ENCODE results near the gene PTPRH. TPM values are rescaled to one million over a fixed set of nuclear protein-coding genes. Genes with fewer than 3 reads are reported as not detected.
"Not testable (repeated sequence)": the region's sequence is repeated elsewhere in the genome, so short reads cannot be mapped to it uniquely, and the experiment has no call there.

The PTPRH gene
- total RNA-seq, 1 donor from 2014 or later: 0.64 TPM

DNA sequence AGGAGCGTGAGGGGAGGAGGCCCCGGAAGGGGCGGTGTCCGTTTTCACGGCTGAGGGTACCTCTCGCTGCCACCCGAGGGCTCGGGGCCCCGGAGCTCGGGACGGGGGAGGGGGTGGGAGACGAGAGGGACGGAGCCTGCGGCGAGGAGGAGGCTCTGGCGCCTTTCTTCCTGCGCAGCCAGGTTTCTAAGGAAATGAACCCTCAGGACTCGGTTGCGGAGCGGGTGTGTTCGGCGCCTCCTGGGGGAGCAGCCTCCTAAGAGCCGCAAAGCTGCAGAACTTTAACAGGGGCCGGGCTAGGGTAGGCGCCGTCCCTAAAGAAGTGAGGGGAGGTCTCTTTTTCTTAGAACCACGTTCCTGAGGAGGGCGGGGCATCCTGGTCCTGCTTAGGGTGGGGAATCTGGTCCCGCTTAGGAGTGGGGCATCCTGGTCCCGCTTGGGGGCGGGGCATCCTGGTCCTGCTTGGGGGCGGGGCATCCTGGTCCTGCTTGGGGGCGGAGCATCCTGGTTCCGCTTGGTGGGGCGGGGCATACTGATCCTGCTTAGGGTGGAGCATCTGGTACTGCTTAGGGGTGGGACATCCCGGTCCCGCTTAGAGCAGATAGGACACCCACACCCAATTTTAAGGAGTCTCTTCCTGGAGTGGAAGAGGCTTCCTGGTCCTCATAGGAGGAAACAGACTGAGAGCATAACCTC is 35.4 kb downstream of the PTPRH start:
- H3K36me3 ChIP-seq: no peaks in the 10 kb centered on the region
- peaks cover 34% of the 10 kb centered on the region for H3K27me3 ChIP-seq
- TF ChIP-seq, protein P1, sequence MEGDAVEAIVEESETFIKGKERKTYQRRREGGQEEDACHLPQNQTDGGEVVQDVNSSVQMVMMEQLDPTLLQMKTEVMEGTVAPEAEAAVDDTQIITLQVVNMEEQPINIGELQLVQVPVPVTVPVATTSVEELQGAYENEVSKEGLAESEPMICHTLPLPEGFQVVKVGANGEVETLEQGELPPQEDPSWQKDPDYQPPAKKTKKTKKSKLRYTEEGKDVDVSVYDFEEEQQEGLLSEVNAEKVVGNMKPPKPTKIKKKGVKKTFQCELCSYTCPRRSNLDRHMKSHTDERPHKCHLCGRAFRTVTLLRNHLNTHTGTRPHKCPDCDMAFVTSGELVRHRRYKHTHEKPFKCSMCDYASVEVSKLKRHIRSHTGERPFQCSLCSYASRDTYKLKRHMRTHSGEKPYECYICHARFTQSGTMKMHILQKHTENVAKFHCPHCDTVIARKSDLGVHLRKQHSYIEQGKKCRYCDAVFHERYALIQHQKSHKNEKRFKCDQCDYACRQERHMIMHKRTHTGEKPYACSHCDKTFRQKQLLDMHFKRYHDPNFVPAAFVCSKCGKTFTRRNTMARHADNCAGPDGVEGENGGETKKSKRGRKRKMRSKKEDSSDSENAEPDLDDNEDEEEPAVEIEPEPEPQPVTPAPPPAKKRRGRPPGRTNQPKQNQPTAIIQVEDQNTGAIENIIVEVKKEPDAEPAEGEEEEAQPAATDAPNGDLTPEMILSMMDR (IDR thresholded peaks at IDR 0.05): no peak
- H3K27ac ChIP-seq: no peak overlapping the region
- no peak for DNase-seq (ENCODE audit: low spot score in 2 of 2)
- H3K9me3 ChIP-seq: no peaks in the 10 kb centered on the region
- H3K4me3 ChIP-seq: peak overlapping the region; percentile 48 to 54
- intact Hi-C loops (cut with DNase I): no loop called here
- peaks cover 0 to 6% of the 10 kb centered on the region in 2 donors for H3K4me1 ChIP-seq

DNA sequence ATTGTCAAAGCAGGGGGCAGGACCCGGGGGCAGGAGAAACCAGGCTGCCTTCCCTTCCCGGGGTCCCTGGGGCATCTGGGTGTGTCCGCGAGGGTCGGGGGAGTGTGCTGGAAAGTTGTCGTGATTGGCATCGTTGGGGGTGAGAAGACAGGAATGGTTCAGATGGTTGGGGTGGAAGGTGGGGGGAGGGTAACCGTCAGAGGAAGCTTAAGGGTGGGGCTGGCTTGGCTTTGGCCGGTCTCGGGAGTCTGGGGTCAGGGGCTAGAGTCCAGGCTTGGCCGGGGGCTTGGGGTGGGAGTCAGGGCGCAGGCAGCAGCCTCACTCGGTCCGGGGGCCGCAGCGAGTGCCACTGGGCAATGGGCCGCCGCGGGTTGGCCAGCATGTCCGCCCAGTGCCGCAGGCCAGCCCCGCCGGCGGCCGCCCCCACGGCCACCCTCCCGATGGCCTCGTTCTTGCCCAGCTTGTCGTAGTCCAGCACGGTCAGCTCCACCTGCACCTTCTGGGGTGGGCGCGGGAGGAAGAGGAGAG is 36.1 kb downstream of the PTPRH start:
- DNase-seq (ENCODE audit: low spot score in 2 of 2): no peak
- H3K4me1 ChIP-seq: peaks cover 0 to 6% of the 10 kb centered on the region in 2 donors
- no peak overlapping the region for H3K27ac ChIP-seq
- no peaks in the 10 kb centered on the region for H3K9me3 ChIP-seq
- H3K27me3 ChIP-seq: peaks cover 39% of the 10 kb centered on the region
- H3K36me3 ChIP-seq: no peaks in the 10 kb centered on the region
- TF ChIP-seq, protein P1 (IDR thresholded peaks at IDR 0.05): no peak
- peak overlapping the region; percentile 48 to 54 for H3K4me3 ChIP-seq
- intact Hi-C loops (cut with DNase I): no loop called here

DNA sequence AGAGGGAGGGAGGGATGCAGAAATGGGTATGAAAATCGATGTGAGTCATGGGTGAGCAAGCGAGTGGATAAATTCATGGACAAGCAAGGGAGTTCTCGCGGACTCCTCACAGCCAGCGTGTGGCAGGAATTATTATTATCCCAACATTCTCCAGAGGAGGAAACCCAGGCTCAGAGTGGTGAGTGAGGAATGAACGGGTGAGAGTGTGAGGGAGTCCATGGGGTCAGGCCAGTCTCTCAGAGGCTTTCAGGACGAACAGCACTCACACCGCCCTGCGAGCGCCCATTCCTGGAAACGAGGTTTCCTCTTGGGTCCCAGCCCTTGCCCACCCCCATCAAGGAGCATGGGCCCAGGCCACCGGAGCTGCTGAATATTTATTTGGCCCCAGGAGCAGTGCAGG is 36.6 kb downstream of the PTPRH start:
- H3K4me3 ChIP-seq: no peak overlapping the region
- no peaks in the 10 kb centered on the region for H3K36me3 ChIP-seq
- no peaks in the 10 kb centered on the region for H3K9me3 ChIP-seq
- peaks cover 36% of the 10 kb centered on the region for H3K27me3 ChIP-seq
- DNase-seq (ENCODE audit: low spot score in 2 of 2): no peak
- TF ChIP-seq, protein P1 (IDR thresholded peaks at IDR 0.05): no peak
- H3K4me1 ChIP-seq: peaks cover 0 to 6% of the 10 kb centered on the region in 2 donors
- intact Hi-C loops (cut with DNase I): no loop called here
- H3K27ac ChIP-seq: no peak overlapping the region

DNA sequence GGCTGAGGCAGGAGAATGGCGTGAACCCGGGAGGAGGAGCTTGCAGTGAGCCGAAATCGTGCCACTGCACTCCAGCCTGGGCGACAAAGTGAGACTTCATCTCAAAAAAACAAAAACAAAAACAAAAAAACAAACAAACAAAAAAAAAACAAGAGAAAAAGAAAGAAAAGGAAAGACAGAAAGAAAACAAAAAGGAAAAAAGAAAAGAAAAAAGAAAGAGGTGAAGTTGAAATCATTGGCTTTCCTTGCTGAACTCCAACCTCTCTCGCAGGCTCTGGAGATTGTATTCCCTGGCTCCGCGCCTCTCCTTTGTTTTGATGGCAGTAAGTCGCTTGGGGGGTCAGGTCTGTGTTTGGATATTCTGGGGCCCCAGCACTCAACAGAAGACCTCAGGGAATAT is 37.0 kb downstream of the PTPRH start:
- H3K4me1 ChIP-seq; H3K36me3 ChIP-seq; H3K27ac ChIP-seq; intact Hi-C loops (cut with DNase I); H3K4me3 ChIP-seq; H3K9me3 ChIP-seq; DNase-seq (ENCODE audit: low spot score in 2 of 2): not testable (repeated sequence)
- peaks cover 41% of the 10 kb centered on the region for H3K27me3 ChIP-seq

DNA sequence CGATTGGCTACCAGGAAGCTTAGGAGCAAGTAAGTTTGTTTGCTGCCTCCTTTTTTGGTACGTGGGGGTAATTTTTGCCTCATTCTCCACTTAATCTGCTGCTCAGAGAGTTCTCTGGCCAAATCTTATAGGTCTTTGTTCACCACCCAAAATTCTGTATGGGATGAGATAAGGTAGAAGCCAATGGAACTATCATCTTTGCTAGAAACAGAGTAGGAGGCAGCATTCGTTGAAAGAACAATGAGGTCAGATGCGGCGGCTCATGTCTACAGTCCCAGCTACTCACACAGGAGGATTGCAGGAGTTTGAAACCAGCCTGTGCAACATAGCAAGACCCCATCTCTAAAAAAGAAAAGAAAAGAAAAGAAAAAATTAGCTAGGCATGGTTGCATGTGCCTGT is 37.9 kb downstream of the PTPRH start:
- peaks cover 0 to 6% of the 10 kb centered on the region in 2 donors for H3K4me1 ChIP-seq
- intact Hi-C loops (cut with DNase I): no loop called here
- TF ChIP-seq, protein P1 (IDR thresholded peaks at IDR 0.05): no peak
- H3K4me3 ChIP-seq: no peak overlapping the region
- peaks cover 49% of the 10 kb centered on the region for H3K27me3 ChIP-seq
- DNase-seq (ENCODE audit: low spot score in 2 of 2): no peak
- no peaks in the 10 kb centered on the region for H3K9me3 ChIP-seq
- no peaks in the 10 kb centered on the region for H3K36me3 ChIP-seq
- no peak overlapping the region for H3K27ac ChIP-seq

DNA sequence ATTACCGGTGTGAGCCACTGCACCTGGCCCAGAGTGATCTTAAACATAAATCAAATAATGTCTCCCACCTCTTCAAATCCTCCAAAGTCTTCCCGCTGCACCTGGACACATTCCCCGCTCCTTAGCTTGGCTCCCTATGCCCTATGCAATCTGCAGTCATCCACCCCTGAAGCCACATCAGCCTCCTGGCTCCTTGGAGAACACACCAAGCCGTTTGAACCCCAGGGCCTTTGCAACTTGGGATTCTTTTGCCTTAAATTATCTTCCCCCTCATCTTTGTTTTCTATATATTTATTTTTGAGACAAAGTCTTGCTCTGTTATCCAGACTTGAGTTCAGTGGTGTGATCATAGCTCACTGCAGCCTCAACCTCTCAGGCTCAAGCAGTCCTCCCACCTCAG is 40.2 kb downstream of the PTPRH start:
- Histone ChIP-seq H3K27ac (no peak overlapping the region), H3K9me3 (no peaks in the 10 kb centered on the region), H3K36me3 (no peaks in the 10 kb centered on the region), H3K27me3 (peaks cover 37% of the 10 kb centered on the region), H3K4me3 (no peak overlapping the region), H3K4me1 (peaks cover 0 to 6% of the 10 kb centered on the region in 2 donors)
- TF ChIP-seq, protein P1 (IDR thresholded peaks at IDR 0.05): no peak
- intact Hi-C loops (cut with DNase I): no loop called here
- DNase-seq (ENCODE audit: low spot score in 2 of 2): no peak
